Psoas muscle (tissue), 8 donors: ENCODE measurements around the gene CACNA1E. TPM values are rescaled to one million over a fixed set of nuclear protein-coding genes. Genes with fewer than 3 reads are reported as not detected.

ENCODE experiments used
- ATAC-seq, 4 donors: fragments of 200-7000 bp; cut with Tn5 transposase; one replicate each; pipeline ENCODE4 v1.9.1; 2020; ENCODE audit warnings: moderate library complexity in 3 of 4, mild to moderate bottlenecking in 2 of 4
- DNase-seq, 2 donors: peaks; one replicate each; pipeline ENCODE4 v3.0.0-alpha.2; 2020
- H3K27ac ChIP-seq: fragments of 200-600 bp; one replicate; pipeline ENCODE4 v1.8.0; 2022
- H3K27me3 ChIP-seq, 3 donors: fragments of 200-600 bp in 1 of 3; one replicate each; pipeline versions ENCODE4 v1.6.1 to v1.8.0; 2013 to 2022; ENCODE audit warnings: low read length in 2 of 3, mild to moderate bottlenecking in 2 of 3, moderate library complexity in 1 of 3; ENCODE audit not compliant: insufficient read depth in 3 of 3
- H3K36me3 ChIP-seq, 2 donors: fragments of 200-600 bp in 1 of 2; one replicate each; pipeline versions ENCODE4 v1.6.1 to v1.8.0; 2013 to 2022; ENCODE audit warnings: low read depth in 1 of 2, mild to moderate bottlenecking in 1 of 2, moderate library complexity in 1 of 2; ENCODE audit not compliant: insufficient read depth in 1 of 2
- H3K4me1 ChIP-seq: fragments of 200-600 bp; one replicate; pipeline ENCODE4 v1.8.0; 2022
- H3K4me3 ChIP-seq: fragments of 200-600 bp; one replicate; pipeline ENCODE4 v1.8.0; 2022; ENCODE audit warnings: mild to moderate bottlenecking
- H3K9me3 ChIP-seq: fragments of 200-600 bp; one replicate; pipeline ENCODE4 v1.8.0; 2022
- WGBS, 3 donors: extraction: QIAGEN DNeasy Blood & Tissue Kit; methylation state at CpG; one replicate each; pipeline versions ENCODE4 v1.1.6 to v1.1.7; 2013; 5-methylcytosine and 5-hydroxymethylcytosine counted together
- intact Hi-C, 2 donors: fragments of 100-400 bp; cut with DNase I; formaldehyde crosslinking; loops; one replicate each; pipeline versions ENCODE4 v1.11.0 to v1.14.2; 2022
- polyA plus RNA-seq, 3 donors: library from polyadenylated mRNA; stranded (reverse); fragments of 200-250 nt; gene quantifications; one replicate each; pipeline ENCODE4 v1.2.3, GENCODE V29; 2013
- total RNA-seq, 4 donors: library from RNA; stranded (reverse); fragmentation: NEBNext Ultra II Directional in 2 of 4; extraction: Animal tissue kit (Norgen Biotek cat#: 25700) in 2 of 4; gene quantifications; one replicate each; pipeline versions ENCODE4 v1.2.1 to v1.2.4, GENCODE V29; 2021 to 2023
- TF ChIP-seq, protein P1 (sequence below): fragments of 200-600 bp; IDR thresholded peaks from one replicate; pipeline ENCODE4 v1.8.0; 2022; ENCODE audit warnings: antibody characterized with exemption
- donor health status: healthy with polysubstance abuse.
- donor health status: DM: no; HTN: no; CAD: no; lungs with moderate emphysema.
- donor health status: Bipolar disorder and iron deficiency.
- donor health status: healthy.
- donor health status: DM: yes; HTN: yes; CAD: no.
- donor health status: DM: no; HTN: no; CAD: no.
- donor health status: DM: no; HTN: no; CAD: no.
- donor health status: DM: yes; HTN: yes; CAD: no.

CACNA1E gene
- total and polyA plus RNA-seq, 7 donors = 0.03 to 0.06 (median 0.05) TPM; not detected in 3

GRCh38 chr1:181655756-181656155 lies 172.4 kb downstream of the CACNA1E start:
- DNase-seq = no peak
- WGBS, 3 donors = 88 to 92% (median 90%) methylated on average over 2 of the region's 2 CpGs
- no peaks in the 10 kb centered on the region for H3K9me3 ChIP-seq
- TF ChIP-seq, protein P1, sequence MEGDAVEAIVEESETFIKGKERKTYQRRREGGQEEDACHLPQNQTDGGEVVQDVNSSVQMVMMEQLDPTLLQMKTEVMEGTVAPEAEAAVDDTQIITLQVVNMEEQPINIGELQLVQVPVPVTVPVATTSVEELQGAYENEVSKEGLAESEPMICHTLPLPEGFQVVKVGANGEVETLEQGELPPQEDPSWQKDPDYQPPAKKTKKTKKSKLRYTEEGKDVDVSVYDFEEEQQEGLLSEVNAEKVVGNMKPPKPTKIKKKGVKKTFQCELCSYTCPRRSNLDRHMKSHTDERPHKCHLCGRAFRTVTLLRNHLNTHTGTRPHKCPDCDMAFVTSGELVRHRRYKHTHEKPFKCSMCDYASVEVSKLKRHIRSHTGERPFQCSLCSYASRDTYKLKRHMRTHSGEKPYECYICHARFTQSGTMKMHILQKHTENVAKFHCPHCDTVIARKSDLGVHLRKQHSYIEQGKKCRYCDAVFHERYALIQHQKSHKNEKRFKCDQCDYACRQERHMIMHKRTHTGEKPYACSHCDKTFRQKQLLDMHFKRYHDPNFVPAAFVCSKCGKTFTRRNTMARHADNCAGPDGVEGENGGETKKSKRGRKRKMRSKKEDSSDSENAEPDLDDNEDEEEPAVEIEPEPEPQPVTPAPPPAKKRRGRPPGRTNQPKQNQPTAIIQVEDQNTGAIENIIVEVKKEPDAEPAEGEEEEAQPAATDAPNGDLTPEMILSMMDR = no peak
- no peak overlapping the region for H3K27ac ChIP-seq
- peaks cover 0 to 2% (median 0%) of the 10 kb centered on the region in 3 donors for H3K27me3 ChIP-seq
- ATAC-seq = no peak
- H3K36me3 ChIP-seq = no peaks in the 10 kb centered on the region
- H3K4me1 ChIP-seq = no peaks in the 10 kb centered on the region
- H3K4me3 ChIP-seq = no peak overlapping the region
- intact Hi-C loops = no loop called here

DNA sequence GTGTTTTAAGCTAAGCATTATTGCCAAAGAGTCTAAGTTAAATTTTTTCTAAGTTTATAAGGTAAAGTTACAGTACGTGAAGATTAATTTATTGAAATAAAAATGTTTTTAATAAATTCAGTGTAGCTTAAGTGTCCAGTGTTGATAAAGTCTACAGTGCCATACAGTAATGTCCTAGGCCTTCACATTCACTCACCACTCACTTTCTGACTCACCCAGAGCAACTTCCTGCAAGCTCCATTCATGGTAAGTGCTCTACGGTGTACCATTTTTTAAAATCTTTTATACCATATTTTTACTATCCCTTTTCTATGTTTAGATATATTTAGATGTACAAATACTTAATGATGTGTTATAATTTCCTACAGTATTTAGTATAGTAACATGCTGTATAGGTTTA lies 173.2 kb downstream of the CACNA1E start:
- intact Hi-C loops = no loop called here
- Histone ChIP-seq H3K27me3 (peaks cover 0 to 2% (median 0%) of the 10 kb centered on the region in 3 donors), H3K9me3 (no peaks in the 10 kb centered on the region), H3K27ac (no peak overlapping the region), H3K4me3 (no peak overlapping the region), H3K36me3 (no peaks in the 10 kb centered on the region), H3K4me1 (no peaks in the 10 kb centered on the region)
- 69 to 96% (median 87%) methylated on average over 2 of the region's 2 CpGs for WGBS, 3 donors
- DNase-seq = no peak
- TF ChIP-seq, protein P1 = no peak
- no peak for ATAC-seq

GRCh38 chr1:181658581-181658980 lies 175.3 kb downstream of the CACNA1E start:
- TF ChIP-seq, protein P1 = no peak
- H3K27ac ChIP-seq = no peak overlapping the region
- H3K9me3 ChIP-seq = no peaks in the 10 kb centered on the region
- no peak overlapping the region for H3K4me3 ChIP-seq
- no peak for ATAC-seq
- no peak for DNase-seq
- no peaks in the 10 kb centered on the region for H3K4me1 ChIP-seq
- intact Hi-C loops = no loop called here
- 51 to 62% (median 57%) methylated on average over 4 of the region's 4 CpGs for WGBS, 3 donors
- peaks cover 0 to 2% (median 0%) of the 10 kb centered on the region in 3 donors for H3K27me3 ChIP-seq
- H3K36me3 ChIP-seq = no peaks in the 10 kb centered on the region

- intact Hi-C loops = no loop called here
- DNase-seq (no peak), ATAC-seq (peak in 3 of 4 donors; percentile 61 to 95 (median 72))
- TF ChIP-seq, protein P1 = no peak
- WGBS, 3 donors = 42 to 56% (median 52%) methylated on average over 5 of the region's 5 CpGs
- Histone ChIP-seq H3K4me3 (no peak overlapping the region), H3K36me3 (no peaks in the 10 kb centered on the region), H3K27ac (no peak overlapping the region), H3K9me3 (no peaks in the 10 kb centered on the region), H3K27me3 (peaks cover 0 to 2% (median 0%) of the 10 kb centered on the region in 3 donors), H3K4me1 (no peaks in the 10 kb centered on the region)
Measured at GRCh38 chr1:181659321-181659957, 176.1 kb downstream of the CACNA1E start.

DNA sequence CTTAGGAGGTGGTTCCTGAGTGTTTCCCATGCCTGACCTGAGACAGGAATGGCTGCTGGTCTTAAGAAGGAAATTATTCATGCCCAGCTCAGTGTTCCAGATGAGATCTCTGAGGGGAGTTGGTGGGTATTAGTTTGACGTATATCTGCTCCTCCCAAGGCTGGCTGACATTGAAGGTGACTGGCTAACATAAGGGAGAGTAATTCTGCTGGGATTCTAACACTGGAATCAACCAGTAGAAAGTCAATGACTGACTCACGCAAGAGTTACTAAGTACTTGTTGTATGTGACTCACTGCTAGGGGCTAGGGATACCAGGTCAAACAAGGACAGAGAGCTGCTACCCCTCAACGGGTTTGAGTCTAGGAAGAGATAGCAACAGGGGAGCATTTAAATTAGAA lies 177.3 kb downstream of the CACNA1E start:
- Histone ChIP-seq H3K4me1 (no peaks in the 10 kb centered on the region), H3K27ac (no peak overlapping the region), H3K9me3 (no peaks in the 10 kb centered on the region), H3K27me3 (peaks cover 0 to 2% (median 0%) of the 10 kb centered on the region in 3 donors), H3K36me3 (no peaks in the 10 kb centered on the region), H3K4me3 (no peak overlapping the region)
- no peak for ATAC-seq
- no peak for DNase-seq
- 88 to 93% (median 93%) methylated on average over 3 of the region's 3 CpGs for WGBS, 3 donors
- intact Hi-C loops = no loop called here
- TF ChIP-seq, protein P1 = no peak
